NCI-H1694 treated with DMSO at 0.1 percent for 48 hours (cell line): ENCODE measurements around the gene GAGE1.
"Not testable (repeated sequence)": the region's sequence is repeated elsewhere in the genome, so short reads cannot be mapped to it uniquely, and the experiment has no call there.

Experiments used
- DNase-seq: peaks from one replicate; lab custom pipeline; 2025; lab: John Stamatoyannopoulos, UW

GAGE1 gene, protein sequence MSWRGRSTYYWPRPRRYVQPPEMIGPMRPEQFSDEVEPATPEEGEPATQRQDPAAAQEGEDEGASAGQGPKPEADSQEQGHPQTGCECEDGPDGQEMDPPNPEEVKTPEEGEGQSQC

DNA sequence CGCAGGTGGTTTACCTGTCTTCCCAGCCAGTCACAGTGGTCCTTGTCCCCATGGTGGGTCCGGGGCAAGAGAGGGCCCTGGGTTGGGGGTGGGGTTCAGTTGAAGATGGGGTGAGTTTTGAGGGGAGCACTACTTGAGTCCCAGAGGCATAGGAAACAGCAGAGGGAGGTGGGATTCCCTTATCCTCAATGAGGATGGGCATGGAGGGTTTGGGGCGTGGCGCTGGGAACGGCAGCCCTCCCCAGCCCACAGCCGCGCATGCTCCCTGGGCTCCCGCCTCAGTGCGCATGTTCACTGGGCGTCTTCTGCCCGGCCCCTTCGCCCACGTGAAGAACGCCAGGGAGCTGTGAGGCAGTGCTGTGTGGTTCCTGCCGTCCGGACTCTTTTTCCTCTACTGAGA, at the start of gene GAGE1:
TSS of gene GAGE1 (plus strand) at position 301 of the 400 bp plus-strand sequence. CDS start 1,155 bp downstream, outside the sequence.
- DNase-seq, result not testable (repeated sequence)

DNA sequence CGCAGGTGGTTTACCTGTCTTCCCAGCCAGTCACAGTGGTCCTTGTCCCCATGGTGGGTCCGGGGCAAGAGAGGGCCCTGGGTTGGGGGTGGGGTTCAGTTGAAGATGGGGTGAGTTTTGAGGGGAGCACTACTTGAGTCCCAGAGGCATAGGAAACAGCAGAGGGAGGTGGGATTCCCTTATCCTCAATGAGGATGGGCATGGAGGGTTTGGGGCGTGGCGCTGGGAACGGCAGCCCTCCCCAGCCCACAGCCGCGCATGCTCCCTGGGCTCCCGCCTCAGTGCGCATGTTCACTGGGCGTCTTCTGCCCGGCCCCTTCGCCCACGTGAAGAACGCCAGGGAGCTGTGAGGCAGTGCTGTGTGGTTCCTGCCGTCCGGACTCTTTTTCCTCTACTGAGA, 47.8 kb upstream of the GAGE1 start, which contains the start of gene GAGE12E:
TSS of gene GAGE12E (plus strand) at position 301 of the 400 bp plus-strand sequence. CDS start 1,155 bp downstream, outside the sequence.
- not testable (repeated sequence) for DNase-seq

DNA sequence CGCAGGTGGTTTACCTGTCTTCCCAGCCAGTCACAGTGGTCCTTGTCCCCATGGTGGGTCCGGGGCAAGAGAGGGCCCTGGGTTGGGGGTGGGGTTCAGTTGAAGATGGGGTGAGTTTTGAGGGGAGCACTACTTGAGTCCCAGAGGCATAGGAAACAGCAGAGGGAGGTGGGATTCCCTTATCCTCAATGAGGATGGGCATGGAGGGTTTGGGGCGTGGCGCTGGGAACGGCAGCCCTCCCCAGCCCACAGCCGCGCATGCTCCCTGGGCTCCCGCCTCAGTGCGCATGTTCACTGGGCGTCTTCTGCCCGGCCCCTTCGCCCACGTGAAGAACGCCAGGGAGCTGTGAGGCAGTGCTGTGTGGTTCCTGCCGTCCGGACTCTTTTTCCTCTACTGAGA, 38.3 kb upstream of the GAGE1 start, which contains the start of gene GAGE12F:
TSS of gene GAGE12F (plus strand) at position 301 of the 400 bp plus-strand sequence. CDS start 1,155 bp downstream, outside the sequence.
- DNase-seq, result not testable (repeated sequence)

DNA sequence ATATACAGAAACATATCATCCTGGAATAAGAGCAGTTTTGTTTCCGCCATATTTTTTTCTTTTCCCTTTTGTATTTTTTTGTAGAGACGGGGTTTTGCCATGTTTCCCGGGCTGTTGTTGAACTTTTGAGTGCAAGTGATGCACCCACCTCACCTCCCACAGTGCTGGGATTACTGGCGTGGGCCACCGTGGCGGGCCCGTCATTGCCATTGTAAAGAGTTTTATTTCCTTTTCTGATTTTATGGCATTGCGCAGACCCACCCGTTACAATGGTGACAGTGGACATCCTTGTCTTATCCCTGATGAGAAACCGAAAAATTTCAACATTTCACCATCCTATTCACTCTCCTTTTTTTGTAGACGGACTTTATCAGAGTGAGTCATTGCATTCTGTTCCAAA, 30.1 kb upstream of the GAGE1 start:
- DNase-seq, result not testable (repeated sequence)

DNA sequence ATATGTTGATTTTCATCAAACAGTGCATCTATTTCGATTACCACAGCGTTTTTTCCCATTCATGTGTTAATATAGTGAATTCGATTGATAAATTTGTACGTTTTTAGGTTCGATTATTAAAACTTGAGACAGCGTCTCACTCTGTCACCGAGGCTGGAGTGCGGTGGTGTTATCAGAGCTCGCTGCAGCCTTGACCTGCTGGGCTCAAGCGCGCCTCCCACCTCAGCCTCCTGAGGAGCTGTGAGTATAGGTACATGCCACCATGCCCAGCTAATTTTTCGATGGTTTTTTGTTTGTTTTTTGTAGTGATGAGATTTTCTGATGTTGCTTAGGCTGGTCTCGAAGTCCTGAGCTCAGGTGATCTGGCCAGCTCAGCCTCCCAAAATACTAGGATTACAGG, 29.7 kb upstream of the GAGE1 start:
- DNase-seq, result not testable (repeated sequence)

DNA sequence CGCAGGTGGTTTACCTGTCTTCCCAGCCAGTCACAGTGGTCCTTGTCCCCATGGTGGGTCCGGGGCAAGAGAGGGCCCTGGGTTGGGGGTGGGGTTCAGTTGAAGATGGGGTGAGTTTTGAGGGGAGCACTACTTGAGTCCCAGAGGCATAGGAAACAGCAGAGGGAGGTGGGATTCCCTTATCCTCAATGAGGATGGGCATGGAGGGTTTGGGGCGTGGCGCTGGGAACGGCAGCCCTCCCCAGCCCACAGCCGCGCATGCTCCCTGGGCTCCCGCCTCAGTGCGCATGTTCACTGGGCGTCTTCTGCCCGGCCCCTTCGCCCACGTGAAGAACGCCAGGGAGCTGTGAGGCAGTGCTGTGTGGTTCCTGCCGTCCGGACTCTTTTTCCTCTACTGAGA, 28.7 kb upstream of the GAGE1 start, which contains the start of gene GAGE12G:
TSS of gene GAGE12G (plus strand) at position 301 of the 400 bp plus-strand sequence. CDS start 1,155 bp downstream, outside the sequence.
- not testable (repeated sequence) for DNase-seq

DNA sequence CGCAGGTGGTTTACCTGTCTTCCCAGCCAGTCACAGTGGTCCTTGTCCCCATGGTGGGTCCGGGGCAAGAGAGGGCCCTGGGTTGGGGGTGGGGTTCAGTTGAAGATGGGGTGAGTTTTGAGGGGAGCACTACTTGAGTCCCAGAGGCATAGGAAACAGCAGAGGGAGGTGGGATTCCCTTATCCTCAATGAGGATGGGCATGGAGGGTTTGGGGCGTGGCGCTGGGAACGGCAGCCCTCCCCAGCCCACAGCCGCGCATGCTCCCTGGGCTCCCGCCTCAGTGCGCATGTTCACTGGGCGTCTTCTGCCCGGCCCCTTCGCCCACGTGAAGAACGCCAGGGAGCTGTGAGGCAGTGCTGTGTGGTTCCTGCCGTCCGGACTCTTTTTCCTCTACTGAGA, 19.2 kb upstream of the GAGE1 start, which contains the start of gene GAGE12H:
TSS of gene GAGE12H (plus strand) at position 301 of the 400 bp plus-strand sequence. CDS start 1,155 bp downstream, outside the sequence.
- DNase-seq, result not testable (repeated sequence)

DNA sequence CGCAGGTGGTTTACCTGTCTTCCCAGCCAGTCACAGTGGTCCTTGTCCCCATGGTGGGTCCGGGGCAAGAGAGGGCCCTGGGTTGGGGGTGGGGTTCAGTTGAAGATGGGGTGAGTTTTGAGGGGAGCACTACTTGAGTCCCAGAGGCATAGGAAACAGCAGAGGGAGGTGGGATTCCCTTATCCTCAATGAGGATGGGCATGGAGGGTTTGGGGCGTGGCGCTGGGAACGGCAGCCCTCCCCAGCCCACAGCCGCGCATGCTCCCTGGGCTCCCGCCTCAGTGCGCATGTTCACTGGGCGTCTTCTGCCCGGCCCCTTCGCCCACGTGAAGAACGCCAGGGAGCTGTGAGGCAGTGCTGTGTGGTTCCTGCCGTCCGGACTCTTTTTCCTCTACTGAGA, 9.6 kb upstream of the GAGE1 start, which contains the start of gene GAGE2A:
TSS of gene GAGE2A (plus strand) at position 301 of the 400 bp plus-strand sequence. CDS start 1,155 bp downstream, outside the sequence.
- not testable (repeated sequence) for DNase-seq

DNA sequence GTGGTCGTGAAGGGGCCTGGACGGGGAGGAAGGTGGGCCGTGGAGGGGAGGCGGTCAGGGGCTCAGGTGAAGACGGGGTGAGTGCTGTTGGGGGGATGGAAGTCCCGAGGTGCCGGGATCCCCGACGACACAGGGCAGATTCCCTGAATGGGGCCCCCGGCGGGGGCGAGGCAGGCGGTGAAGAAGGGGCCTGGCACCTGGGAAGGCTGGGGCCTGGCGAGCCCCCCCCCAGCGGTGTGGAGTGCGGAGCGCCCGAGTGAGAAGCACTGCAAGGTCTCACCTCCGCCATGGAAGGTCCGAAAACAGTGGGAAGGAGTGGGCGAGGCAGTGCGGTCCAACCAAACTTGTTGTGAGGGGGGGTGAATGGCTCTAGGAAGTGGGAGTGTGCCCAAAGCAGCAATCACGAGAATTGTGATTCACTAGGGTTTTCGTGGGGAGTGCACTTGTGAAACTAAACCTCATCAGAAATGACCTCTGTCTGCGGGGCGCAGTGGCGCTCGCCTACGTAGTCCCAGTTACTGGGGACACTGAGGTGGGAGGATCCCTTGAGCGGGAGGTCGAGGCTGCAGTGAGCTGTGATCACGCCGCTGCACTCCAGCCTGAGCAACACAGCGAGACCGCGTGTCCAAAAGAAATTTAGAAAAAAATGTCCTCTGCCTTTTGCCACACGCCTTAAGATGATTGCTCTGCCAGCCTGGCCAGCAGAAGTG, 8.9 kb upstream of the GAGE1 start:
- DNase-seq, result not testable (repeated sequence)

DNA sequence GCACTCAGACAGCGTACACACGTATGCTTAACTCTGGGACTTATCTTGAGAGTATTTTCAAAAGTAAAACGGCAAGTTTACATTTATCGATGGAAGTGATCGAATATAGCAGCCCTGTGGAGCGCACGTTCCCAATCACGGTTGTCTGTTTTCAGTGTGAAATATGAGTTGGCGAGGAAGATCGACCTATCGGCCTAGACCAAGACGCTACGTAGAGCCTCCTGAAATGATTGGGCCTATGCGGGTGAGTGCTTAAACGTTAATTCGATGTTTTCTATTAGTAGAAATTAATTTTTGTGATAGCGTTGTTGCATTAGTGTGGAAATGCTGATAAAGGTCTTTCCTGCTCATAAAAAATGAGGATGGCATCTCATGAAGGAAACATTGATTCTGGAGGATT, 8.3 kb upstream of the GAGE1 start:
- not testable (repeated sequence) for DNase-seq

DNA sequence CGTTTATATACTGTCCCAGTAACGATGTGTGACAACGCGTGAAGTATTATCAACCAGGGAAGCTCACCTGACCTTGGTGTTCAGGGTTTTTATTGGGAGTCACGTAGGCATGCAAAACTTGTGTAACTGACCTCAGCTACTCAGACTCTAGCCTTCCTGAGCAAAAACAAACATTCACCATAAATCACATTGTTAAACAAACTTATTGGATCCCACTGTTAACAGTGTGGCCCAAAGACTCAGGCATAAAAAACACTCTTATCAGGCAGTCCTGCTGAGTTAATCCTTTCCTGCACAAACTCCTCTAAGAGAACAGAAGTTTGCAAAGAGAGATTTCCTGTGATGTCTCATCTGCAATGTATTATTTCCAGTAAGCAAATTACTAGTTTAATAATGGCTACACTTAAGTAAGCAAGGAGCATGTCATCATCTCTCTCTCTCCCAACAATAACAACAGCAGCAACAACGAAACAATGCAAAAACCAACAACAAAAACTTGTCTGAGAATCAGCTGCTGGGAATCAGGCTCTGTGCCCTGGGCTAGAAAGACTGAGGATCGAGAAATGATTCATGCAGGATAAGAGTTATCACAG, 12.0 kb downstream of the GAGE1 start:
- DNase-seq, result no peak

DNA sequence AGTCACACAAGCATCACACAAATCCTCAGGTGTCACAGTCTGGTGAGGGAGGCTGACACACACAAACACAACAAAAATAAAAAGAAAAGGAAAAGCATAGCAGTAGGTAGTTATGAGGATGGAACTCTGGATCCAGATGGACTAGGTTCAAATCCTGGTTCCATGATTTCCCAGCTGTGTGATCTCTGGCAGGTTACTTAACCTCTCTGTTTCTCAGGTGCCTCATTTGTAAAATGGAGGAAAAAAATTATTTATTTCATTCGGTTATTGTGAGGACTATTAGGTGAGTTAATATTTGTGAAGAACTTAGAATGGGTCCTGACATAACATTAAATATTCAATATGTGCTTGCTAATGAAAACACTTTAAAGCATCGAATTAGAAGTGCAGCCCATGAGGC, 19.8 kb downstream of the GAGE1 start:
- DNase-seq, result no peak

DNA sequence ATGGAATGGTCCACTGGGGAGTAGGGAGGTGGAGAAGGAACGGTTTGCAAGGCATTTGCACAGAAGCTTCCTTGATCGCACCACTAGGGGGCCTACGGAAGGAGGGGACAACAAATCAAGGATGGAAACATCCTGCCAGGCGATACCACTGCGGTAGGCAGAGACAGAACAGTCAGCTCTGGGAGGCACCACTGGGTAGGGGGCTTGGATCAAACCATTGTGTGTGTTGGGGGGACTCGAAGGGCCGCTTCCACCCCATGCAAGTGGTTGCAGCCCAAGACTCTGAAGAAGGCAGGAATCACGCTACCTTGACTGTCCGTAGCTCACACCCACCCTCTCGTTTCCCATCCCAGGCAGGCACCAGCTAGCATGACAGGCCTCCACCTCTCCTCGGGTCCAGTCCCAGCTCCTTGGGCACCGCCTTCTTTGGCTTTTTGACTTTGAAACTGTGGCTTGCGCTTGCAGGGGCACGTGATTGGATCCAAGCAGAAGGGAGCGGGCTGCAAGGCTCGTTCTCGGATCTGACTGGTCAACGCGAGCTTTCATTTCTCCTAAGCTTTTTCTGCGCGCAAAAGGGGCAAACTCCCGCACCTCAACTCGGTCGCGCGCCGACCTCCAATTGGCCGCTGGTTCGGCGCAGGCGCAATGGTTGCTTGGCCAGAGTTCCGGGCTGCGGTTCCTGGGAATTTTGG, 28.4 kb downstream of the GAGE1 start:
- DNase-seq, result no peak

DNA sequence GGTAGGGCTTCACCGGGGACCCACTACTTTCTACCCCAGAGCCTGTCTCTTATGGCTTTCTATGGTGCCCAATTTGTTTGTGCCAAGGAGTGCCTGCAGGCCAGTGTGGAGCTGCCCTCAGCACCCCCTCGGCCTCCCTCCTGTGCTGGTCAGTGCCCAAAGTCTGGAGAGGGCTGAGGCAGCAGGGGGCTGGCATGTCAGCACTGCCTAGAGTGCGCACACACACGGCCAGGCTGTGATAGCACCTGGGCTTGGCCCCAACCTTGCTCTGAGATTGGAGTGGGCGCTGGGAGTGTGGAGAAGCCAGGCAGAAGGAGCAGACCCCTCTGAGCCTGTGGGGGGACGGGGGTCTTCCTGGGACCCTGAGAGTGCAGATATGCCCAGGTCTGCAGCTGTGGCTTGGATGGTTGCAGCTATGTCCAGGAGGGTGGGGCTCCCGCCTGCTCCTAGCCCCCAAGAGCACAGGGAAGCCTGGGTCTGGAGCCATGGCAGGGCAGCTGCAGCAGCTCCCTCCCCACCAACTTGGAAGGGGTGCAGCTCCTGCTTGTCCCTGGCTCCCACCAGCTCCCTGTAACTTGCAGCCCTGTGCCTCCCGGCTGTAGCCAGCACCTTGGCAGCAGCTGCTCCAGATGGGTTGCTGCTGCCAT, 46.3 kb downstream of the GAGE1 start:
- DNase-seq, result no peak

DNA sequence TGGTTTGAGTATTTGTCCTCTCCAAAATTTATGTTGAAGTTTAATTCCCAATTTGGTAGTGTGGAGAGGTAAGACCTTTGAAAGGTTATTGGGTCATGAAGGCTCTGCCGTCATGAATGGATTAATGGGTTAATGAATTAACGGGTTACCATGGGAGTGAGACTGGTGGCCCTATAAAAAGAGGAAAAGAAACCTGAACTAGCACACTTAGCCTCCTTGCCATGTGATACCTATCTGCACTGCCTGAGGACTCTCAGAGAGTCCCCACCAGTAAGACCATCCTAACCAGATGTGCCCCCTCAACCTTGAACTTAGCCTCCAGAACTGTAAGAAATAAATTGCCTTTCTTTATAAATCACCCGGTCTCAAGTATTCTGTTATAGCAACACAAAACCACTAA, 57.7 kb downstream of the GAGE1 start:
- no peak for DNase-seq
